HG03135 (cell line): ENCODE data around the gene PAQR3.

ENCODE experiments used
- ATAC-seq: cut with Tn5 transposase; IDR thresholded peaks from one replicate; pipeline ENCODE4 v1.9.1; 2021; ENCODE audit warnings: mild to moderate bottlenecking, moderate library complexity; ENCODE audit not compliant: unreplicated experiment

PAQR3 gene, protein sequence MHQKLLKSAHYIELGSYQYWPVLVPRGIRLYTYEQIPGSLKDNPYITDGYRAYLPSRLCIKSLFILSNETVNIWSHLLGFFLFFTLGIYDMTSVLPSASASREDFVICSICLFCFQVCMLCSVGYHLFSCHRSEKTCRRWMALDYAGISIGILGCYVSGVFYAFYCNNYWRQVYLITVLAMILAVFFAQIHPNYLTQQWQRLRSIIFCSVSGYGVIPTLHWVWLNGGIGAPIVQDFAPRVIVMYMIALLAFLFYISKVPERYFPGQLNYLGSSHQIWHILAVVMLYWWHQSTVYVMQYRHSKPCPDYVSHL

DNA sequence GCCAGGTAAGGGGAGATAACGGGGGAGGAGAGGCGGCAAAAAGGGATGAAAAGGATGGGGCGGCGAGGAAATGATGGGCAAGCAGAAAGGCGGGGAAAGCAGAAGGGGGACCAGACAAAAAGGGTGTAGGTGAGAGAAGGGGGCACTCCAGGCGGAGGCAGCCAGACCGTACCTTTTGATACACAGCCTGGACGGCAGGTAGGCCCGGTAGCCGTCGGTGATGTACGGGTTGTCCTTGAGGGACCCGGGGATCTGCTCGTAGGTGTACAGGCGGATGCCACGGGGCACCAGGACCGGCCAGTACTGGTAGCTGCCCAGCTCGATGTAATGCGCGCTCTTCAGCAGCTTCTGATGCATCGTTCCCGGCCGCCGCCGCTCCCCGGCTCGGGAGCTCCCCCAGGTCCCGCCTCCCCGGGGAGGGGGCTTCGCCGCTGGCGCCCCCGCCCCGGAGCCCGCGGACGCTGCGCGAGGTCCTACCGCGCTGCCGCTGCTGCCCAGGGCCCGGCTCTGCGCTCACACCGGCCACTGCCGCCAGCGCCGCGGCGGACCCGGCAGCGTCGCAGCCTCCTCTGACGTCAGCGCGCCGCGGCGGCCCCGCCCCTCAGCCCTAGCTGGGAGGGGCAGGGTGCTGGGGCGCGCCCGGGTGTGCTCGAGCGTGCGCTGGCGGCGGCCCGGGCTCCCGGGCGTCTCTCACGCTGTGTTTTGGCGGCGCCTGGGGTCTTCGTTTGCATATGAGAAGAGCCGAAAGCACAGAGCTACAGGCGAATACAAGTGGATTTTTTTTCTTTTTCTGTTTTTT, at the start of gene PAQR3:
Gene PAQR3 (minus strand): TSS at position 571 of the 799 bp plus-strand sequence. CDS start 214 bp downstream, at position 357.
- ATAC-seq = peak; percentile 99

DNA sequence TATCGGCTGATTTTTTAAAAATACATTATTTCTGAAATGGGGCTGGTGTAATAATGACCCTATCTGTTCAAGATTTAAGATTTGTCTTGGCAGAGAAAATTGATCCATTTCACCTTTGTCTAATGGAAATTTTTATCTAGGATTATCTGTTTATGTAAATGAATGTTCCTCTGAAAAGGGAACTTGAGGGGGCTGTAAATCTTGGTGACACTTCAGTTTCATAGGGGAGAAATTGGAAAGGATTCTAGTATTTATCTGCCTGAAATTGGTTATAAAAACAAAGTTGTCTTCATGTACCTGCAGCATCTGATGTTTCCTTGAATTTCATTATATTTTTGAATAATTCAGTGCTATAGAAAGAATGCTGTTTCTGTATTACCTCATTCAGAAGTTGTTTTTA, 48.4 kb upstream of the PAQR3 start:
- no peak for ATAC-seq

DNA sequence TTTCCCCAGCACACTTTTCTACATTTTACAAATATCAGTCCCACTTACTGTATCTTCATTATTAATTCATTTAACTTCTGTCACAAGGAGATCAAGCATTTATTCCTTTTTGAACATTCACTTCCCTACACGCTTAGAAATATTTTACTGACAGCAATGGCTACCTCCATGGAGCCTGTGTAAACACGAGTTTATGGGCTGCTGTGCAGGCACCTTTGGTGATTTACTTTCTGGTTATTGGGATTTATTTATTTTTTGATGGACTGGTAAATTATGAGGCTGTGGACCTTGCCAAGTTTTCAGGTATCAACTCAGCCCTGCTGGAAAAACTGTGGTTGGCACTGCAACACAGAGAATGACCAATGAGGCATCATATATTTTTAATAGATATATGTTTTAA, 45.4 kb upstream of the PAQR3 start:
- ATAC-seq = no peak

DNA sequence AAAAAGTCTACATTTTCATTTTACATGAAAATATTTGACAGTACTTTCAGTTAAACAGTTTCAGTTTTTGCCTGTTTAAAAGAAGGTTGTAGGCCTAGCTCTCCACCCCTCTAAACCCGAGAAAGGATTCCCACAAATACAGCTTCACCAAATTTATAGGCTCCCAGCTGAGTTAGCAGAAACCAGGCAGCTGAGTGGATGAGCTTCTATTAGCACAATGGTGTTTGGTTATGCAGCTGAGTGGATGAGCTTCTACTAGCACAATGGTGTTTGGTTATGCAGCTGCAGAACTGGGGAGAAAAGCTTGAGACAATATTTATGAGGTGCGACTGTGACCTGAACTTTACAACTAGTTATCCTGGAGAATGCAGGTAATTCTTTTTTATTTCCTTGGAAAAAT, 36.6 kb upstream of the PAQR3 start:
- no peak for ATAC-seq

DNA sequence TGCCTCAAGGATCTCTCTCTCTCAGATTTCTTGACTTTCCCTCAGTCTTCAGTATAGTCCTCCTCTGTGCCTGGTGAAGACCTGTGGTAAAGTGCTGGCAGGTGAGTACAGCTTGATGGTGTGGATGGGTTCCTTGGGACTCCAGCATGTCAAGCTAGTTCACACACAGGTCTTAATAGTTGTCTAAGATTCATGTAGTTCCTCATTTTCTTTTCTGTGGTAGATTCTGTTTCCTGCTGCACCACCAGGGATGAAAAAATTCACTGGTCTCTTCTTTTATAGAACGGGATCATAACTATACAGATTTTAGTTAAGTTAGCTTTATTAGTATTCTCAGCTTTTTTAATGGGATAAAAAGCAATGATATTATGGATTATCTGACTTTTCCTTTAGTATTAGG, 32.5 kb upstream of the PAQR3 start:
- no peak for ATAC-seq

DNA sequence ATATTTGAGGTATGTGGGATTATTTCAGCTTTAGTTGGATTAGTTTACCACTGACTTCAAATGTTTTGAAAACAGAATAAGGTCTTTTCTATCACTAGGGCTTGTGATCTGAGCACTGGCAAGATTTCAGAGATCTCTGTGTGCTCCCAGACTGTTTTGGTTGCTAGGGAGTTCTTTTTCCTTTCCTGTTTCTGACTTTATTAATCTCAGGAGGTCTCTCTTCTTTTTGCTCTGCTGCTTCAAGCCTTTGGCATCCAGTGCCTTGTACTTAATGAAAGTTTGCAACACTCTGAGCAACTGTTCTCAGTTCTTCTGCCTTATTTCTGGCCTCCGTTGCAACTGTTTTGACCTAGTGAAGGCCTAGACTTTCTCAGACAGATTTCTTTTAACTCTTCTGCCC, 32.1 kb upstream of the PAQR3 start:
- ATAC-seq = no peak

GRCh38 chr4:78962597-78963115, 23.4 kb upstream of the PAQR3 start:
- no peak for ATAC-seq

GRCh38 chr4:78960926-78961325, 21.7 kb upstream of the PAQR3 start:
- ATAC-seq = no peak

DNA sequence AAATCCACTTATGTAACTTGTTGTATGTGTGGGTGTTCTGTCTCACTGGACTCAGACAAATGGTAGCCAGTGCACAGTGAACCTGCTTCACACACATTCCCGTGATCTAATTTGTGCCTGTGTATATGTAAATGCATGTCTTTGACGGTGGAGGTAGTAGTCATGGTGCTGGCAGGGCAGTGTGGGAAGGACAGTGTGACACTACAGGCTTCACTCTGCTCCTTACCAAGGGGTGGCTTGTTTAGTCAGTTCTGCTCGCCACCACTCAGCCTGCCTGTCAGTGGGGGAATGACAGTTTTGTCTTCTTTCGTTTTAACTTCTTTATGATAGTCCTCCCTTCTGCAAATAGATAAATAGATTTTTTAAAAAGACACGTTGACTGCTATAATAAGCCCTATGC, 17.7 kb upstream of the PAQR3 start:
- no peak for ATAC-seq

DNA sequence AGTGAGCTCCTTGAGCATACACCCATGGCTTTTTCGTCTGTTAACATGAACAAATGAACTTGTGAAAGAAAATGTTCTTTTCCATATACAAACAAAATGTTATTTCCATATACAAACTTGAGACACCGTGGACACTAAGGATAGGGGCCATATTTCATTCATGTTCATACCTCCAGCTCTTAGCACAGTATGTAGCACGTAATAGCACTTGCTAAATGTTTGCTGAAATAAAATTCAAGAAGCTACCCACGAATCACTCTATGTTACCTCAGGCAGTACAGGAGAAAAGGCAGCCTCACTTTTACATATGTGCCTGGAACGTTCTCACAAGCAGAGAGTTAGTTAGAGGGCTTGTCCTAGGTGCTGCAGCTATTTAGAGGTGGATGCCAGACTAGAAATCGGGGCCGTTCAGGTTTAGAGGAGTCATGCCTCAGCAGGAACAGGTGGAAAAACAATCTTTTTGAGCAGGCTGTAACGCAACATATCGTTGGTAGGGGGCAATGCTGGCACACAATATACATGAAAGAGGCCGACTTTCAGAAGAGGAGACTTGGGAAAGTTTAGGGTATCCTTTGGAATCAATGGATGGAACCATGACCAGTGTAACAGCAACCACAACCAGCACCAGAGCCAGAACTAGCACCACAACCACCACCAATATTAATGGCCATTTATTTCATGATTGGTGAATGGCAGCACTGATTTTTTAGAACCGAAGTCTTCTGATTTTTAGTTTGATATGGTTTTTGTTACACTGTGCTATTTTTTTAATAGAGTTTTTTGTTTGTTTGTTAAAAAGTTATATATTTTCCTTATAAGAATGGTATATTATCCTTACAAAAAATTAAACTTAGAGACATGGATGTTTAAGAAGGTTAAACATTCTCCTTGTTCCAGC, 14.8 kb upstream of the PAQR3 start:
- no peak for ATAC-seq

DNA sequence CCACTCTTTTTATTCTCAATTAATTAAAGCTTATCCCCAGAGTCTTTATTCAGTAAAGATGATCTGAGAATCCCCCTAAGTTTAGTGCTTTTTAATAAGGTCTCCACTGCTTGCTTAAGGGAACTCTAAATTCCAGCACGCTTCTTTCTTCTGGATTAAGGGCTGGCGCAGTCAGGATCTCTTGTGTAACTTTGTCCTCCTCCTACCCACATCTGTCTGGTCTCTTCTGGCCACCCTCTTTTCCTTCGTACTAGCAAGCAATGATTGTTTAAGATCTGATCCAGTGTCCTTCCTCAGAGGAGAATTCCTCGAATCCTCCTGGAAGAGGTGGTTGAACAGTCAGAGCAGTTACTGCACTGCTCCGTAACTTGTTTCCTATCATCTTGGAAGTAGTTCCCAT, 14.0 kb upstream of the PAQR3 start:
- ATAC-seq = no peak

DNA sequence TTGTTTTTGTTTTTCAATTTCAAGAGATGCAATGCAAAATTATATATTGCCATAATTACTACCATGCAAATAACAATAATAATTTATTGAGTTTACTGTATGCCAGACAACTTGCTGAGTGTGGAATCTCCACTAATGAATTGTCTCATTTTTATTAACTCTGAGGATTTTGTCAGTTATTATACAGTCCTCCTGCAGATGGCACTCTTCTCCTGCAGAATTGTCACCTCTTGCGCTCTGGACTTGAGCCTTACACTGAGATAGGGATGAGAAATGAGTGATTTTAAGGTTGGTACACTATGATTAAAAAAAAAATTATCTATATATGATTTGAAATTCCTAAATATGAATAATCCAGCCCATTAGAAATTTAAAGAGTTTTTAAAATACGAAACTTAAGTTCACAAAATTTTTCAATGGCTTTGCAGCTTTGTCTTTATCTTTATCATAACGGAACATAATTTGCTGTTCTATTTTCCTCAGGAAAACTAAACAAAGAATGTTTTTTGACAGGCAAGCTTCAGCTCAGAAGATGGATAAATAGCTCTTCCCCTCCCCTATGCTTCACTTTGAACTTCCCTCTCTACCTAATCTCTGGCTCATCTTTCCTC, 12.7 kb upstream of the PAQR3 start:
- no peak for ATAC-seq

- no peak for ATAC-seq
These were observed 10.5 kb upstream of the PAQR3 start for GRCh38 chr4:78949735-78950134.

DNA sequence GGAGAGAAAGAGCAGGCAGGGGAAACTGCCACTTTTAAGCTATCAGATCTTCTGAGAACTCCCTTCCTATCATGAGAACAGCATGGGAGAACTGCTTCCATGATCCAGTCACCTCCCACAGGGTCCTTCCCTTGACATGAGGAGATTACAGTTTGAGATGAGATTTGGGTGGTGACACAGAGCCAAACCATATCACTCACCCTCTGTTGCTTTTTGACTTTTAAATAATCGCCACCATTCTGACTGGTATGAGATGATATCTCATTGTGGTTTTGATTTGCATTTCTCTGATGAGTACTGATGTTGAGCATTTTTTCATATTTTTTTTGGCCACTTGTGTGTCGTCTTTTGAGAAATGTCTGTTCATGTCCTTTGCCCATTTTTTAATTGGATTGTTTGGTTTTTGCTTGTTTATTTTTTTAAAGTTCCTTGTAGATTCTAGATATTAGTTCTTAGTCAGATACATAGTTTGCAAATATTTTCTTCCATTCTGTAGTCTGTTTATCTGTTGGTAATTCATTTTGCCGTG, 6.5 kb upstream of the PAQR3 start:
- ATAC-seq = no peak

DNA sequence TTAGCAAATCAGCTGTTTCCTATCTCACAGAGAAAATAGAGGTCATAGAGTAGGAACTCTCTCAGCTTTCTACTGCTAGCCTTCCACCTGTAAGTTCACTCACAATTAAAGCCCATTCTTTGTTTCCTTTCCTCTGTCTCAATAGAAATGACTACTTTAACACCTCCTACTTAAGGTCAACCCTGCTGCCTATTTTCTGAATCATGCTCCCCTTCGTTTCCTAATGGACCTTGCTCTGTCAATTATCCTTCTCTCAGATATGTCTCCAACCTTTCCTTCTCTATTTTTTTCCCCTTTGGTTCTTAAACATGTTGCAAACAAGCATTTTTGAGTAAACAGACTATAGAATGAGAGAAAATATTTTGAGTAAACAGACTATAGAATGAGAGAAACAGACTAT, 5.1 kb upstream of the PAQR3 start:
- no peak for ATAC-seq

GRCh38 chr4:78940752-78941151, 1.5 kb upstream of the PAQR3 start:
- ATAC-seq = no peak

GRCh38 chr4:78939667-78940008, 400 bp upstream of the PAQR3 start:
- no peak for ATAC-seq

- ATAC-seq = no peak
These were observed 767 bp downstream of the PAQR3 start for GRCh38 chr4:78938474-78938867.

DNA sequence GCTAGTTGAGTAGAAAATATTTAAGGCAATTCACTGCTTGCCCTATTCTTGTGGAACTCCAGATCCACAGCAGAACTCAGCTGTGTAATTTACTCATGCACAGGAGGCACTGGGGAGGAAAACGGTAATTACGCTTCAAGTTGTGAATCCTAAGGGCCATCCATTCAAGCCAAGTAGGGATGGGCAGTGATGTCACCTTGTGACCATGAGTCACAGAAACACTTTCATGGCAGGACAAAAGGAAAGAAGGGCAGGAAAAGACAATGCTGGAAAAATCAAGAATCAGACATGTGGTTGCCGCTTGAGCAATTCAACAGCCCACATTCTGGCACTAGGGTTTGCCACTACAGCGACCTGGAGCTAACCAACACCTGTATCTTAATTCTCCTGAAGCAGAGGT, 1.4 kb downstream of the PAQR3 start:
- no peak for ATAC-seq

DNA sequence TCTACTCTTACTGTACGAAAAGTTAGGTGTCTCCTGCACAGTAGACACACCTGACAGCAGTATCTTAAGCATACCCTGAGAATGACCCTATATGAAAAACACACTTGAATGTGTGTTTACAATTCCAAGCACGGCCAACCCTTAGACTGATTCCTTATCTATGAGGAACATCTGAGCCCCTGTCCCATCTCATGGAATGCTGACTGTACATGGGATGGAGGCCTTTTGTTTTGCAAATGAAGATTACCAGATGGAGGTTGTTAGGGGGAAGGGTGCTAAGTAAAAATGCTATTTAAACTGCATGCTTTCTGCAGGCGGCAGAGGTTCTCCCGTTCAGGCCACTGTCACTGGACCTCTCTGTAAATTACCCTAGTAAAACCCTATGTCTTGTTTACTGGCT, 2.2 kb downstream of the PAQR3 start:
- ATAC-seq = no peak
